Adrenal gland (tissue), 12 donors: ENCODE data around the gene RNF112. TPM values are rescaled to one million over a fixed set of nuclear protein-coding genes. Genes with fewer than 3 reads are reported as not detected.
"Not testable (repeated sequence)": the region's sequence is repeated elsewhere in the genome, so short reads cannot be mapped to it uniquely, and the experiment has no call there.

Experiments
- DNase-seq, 7 donors: peaks; one replicate each; pipeline ENCODE4 v3.0.0-alpha.2; 2019 to 2020
- H3K27ac ChIP-seq, 5 donors: fragments of 200-600 bp; sonication (generic) in 4 of 5; 1 replicate in 3 of 5; 2 replicates in 2 of 5; pipeline versions ENCODE4 v1.5.1 to v1.8.0; 2016 to 2020; ENCODE audit warnings: mild to moderate bottlenecking in 1 of 5
- H3K27me3 ChIP-seq: fragments of 200-600 bp; 2 replicates; pipeline ENCODE4 v1.8.0; 2021
- H3K36me3 ChIP-seq, 2 donors: fragments of 200-600 bp; replicated peaks in 1 of 2; 1 replicate in 1 of 2; 2 replicates in 1 of 2; pipeline versions ENCODE4 v1.5.1 to v1.8.0; 2018 to 2022
- H3K4me1 ChIP-seq, 2 donors: fragments of 200-600 bp; replicated peaks in 1 of 2; 1 replicate in 1 of 2; 2 replicates in 1 of 2; pipeline versions ENCODE4 v1.5.1 to v1.8.0; 2018 to 2021
- H3K4me3 ChIP-seq, 4 donors: fragments of 200-600 bp; sonication (generic) in 3 of 4; one replicate each; pipeline ENCODE4 v1.5.1; 2016 to 2018
- H3K9me3 ChIP-seq, 3 donors: fragments of 200-600 bp; sonication (generic) in 1 of 3; replicated peaks in 1 of 3; 1 replicate in 2 of 3; 2 replicates in 1 of 3; pipeline versions ENCODE4 v1.5.1 to v1.8.0; 2016 to 2021
- POLR2A ChIP-seq, 2 donors: fragments of 450-650 bp; IDR thresholded peaks; one replicate each; pipeline ENCODE4 v1.6.1; 2017; ENCODE audit warnings: antibody characterized with exemption in 2 of 2, mild to moderate bottlenecking in 2 of 2, moderate library complexity in 1 of 2
- WGBS, 4 donors: extraction: QIAGEN DNeasy Blood & Tissue Kit in 2 of 4; methylation state at CpG; one replicate each; pipeline versions ENCODE4 v1.1.5 to v1.1.7; 2013 to 2017; 5-methylcytosine and 5-hydroxymethylcytosine counted together
- intact Hi-C, 2 donors: fragments of 100-400 bp; cut with DNase I; formaldehyde crosslinking; loops; one replicate each; pipeline versions ENCODE4 v1.14.1 to v1.15.0; 2022 to 2023
- polyA plus RNA-seq, 3 donors: library from polyadenylated mRNA; stranded (reverse); fragments of 200-250 nt in 2 of 3; fragments of 350-450 nt in 1 of 3; fragmentation: Illumina TruSeq in 1 of 3; extraction: RNeasy Lipid Tissue Mini Kit (QIAGEN cat#74804) in 1 of 3; gene quantifications; one replicate each; pipeline ENCODE4 v1.2.3, GENCODE V29; 2013 to 2014
- total RNA-seq, 9 donors: library from RNA; depleted of rRNA in 4 of 9; stranded (reverse); fragments of >200 nt in 4 of 9; fragments of 120-200 nt in 1 of 9; fragmentation: NEBNext Ultra II Directional in 1 of 9; extraction: Animal tissue kit (Norgen Biotek cat#: 25700) in 1 of 9; gene quantifications; one replicate each; pipeline versions ENCODE4 v1.1.0 to v1.2.4, GENCODE V29; 2013 to 2023
- TF ChIP-seq, protein P1 (sequence below), 6 experiments: fragments of 450-650 bp in 4 of 6; fragments of 200-600 bp in 2 of 6; sonication (generic) in 1 of 6; IDR thresholded peaks; 1 replicate in 5 of 6; 2 replicates in 1 of 6; pipeline versions ENCODE4 v1.5.1 to v1.8.0; 2016 to 2021; ENCODE audit warnings: antibody characterized with exemption in 6 of 6, mild to moderate bottlenecking in 2 of 6, moderate library complexity in 1 of 6
- donor health status: healthy with polysubstance abuse.
- donor health status: Bipolar disorder and iron deficiency.
- donor health status: DM: yes; HTN: yes; CAD: no.
- donor health status: DM: no; HTN: no; CAD: no.
- donor health status: DM: no; HTN: no; CAD: no.
- donor health status: DM: yes; HTN: yes; CAD: no.

Gene RNF112
- total and polyA plus RNA-seq, 12 donors = 0.88 to 35.6 (median 2.3) TPM; not detected in 1

DNA sequence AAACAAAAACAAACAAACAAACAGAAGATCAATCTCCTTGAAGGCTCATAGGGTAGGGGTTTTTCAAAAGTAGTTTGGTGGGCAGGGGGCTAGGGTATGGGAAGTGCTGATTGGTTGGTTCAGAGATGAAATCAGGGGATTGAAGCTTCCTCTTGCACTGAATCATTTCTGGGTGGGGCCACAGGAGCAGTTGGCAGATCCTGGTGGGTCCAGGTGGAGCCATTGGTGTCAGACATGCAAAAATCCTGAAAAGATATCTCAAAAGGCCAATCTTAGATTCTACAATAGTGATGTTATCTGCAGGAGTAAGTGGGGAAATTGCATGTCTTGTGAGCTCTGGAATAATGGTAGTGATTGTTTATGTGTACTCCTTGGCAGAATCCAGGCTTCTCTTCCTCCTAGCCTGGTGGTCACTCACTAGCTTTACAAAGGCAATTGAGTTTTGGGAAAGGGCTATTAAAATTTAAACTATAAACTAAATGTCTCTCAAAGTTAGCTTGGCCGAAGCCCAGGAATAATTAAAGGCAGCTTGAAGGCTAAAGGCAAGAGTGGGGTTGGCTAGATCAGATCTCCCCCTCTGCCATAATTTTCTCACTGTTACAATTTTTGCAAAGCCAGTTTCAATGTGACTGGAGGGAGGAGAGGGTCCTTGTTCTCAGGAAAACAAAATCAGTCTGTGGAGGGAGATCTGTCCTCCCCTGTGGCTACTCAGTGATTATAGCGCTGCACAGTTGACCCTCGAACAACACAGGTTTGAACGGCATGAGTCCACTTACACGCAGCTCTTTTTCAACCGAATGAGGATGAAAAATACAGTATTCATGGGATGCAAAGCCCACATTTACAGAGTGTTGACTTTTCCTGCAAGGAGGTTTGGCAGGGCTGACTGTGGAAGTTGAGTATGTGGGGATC is 45.2 kb downstream of the RNF112 start:
- Histone ChIP-seq H3K27me3 (no peaks in the 10 kb centered on the region), H3K36me3 (no peaks in the 10 kb centered on the region), H3K9me3 (no peaks in the 10 kb centered on the region), H3K4me1 (peaks cover 9% of the 10 kb centered on the region in 2 donors), H3K27ac (no peak overlapping the region), H3K4me3 (no peak overlapping the region)
- WGBS, 4 donors = 81 to 94% (median 91%) methylated on average over 6 of the region's 6 CpGs
- DNase-seq = peak in 1 of 7 donors; percentile 2
- intact Hi-C loops = no loop called here
- TF ChIP-seq POLR2A (IDR thresholded peaks at IDR 0.05) = no peak
- TF ChIP-seq, protein P1, sequence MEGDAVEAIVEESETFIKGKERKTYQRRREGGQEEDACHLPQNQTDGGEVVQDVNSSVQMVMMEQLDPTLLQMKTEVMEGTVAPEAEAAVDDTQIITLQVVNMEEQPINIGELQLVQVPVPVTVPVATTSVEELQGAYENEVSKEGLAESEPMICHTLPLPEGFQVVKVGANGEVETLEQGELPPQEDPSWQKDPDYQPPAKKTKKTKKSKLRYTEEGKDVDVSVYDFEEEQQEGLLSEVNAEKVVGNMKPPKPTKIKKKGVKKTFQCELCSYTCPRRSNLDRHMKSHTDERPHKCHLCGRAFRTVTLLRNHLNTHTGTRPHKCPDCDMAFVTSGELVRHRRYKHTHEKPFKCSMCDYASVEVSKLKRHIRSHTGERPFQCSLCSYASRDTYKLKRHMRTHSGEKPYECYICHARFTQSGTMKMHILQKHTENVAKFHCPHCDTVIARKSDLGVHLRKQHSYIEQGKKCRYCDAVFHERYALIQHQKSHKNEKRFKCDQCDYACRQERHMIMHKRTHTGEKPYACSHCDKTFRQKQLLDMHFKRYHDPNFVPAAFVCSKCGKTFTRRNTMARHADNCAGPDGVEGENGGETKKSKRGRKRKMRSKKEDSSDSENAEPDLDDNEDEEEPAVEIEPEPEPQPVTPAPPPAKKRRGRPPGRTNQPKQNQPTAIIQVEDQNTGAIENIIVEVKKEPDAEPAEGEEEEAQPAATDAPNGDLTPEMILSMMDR (IDR thresholded peaks at IDR 0.05) = no peak

DNA sequence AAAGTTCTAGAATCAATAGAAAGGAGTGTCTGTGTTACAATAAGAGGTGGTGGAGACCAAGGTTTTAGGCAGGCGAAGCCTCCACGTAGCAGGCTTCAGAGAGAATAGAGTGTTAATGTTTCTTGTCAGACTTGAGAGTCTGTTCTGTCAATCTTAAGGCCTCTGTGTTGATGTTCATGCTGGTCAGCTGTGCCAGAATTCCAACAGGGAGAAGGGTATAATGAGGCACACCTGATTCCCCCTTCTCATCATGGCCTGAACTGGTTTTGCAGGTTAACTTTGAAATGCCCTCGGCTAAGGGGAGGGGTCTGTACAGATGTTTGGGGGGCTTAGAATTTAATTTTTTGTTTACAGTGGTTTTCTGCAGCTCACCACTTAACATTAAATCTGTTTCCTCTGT is 46.0 kb downstream of the RNF112 start:
- intact Hi-C loops = no loop called here
- Histone ChIP-seq H3K27me3 (no peaks in the 10 kb centered on the region), H3K4me3 (no peak overlapping the region), H3K36me3 (no peaks in the 10 kb centered on the region), H3K9me3 (no peaks in the 10 kb centered on the region), H3K27ac (no peak overlapping the region), H3K4me1 (peaks cover 9 to 10% of the 10 kb centered on the region in 2 donors)
- WGBS, 4 donors = 85 to 95% (median 86%) methylated on average over 3 of the region's 3 CpGs
- TF ChIP-seq POLR2A (IDR thresholded peaks at IDR 0.05) = no peak
- TF ChIP-seq, protein P1 (IDR thresholded peaks at IDR 0.05) = no peak
- DNase-seq = peak in 1 of 7 donors; percentile 21

DNA sequence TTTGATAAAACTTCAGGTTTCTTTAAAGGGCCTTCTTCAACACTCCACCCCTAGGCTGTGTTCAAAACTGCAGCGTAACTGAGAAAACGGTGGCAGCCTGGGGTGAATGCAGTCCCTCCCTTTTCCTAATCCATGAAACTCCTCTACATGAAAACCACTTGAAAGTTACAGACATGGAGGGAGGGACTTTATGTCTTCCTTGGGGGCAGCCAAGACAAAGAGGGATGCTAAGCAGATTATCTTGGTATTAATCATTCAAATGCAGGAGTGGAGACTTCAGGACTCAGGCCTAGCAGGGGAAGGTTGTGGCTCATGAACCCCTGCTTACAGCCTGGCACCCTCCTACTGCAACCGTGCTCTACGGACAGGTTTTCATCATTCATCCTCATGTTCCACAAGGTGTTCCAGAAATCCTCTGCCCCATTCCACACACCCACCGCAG is 46.8 kb downstream of the RNF112 start:
- Histone ChIP-seq H3K27ac (no peak overlapping the region), H3K9me3 (no peaks in the 10 kb centered on the region), H3K4me3 (no peak overlapping the region), H3K27me3 (no peaks in the 10 kb centered on the region), H3K4me1 (peaks cover 9 to 10% of the 10 kb centered on the region in 2 donors), H3K36me3 (no peaks in the 10 kb centered on the region)
- intact Hi-C loops = no loop called here
- TF ChIP-seq, protein P1 (IDR thresholded peaks at IDR 0.05) = no peak
- no peak for TF ChIP-seq POLR2A (IDR thresholded peaks at IDR 0.05)
- 79 to 90% (median 87%) methylated on average over 5 of the region's 5 CpGs for WGBS, 4 donors
- peak in 1 of 7 donors; percentile 23 for DNase-seq

DNA sequence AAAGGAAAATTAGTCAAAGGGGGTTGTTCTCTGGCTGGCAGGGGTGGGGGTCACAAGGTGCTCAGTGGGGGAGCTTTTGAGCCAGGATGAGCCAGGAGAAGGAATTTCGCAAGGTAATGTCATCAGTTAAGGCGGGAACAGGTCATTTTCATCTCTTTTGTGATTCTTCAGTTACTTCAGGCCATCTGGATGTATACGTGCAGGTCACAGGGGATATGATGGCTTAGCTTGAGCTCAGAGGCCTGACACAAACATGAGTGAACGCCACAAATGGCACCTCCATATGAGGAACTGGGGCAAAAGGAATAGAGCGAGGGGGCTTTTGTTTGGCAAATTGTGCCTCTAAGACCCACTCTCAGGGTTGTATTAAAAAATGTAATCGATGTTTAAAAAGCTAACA is 47.4 kb downstream of the RNF112 start:
- DNase-seq, H3K36me3 ChIP-seq, intact Hi-C loops, H3K27me3 ChIP-seq, H3K9me3 ChIP-seq, H3K27ac ChIP-seq, H3K4me3 ChIP-seq: not testable (repeated sequence)
- WGBS, 4 donors = 91 to 97% (median 94%) methylated on average over 6 of the region's 6 CpGs
- peaks cover 9 to 10% of the 10 kb centered on the region in 2 donors for H3K4me1 ChIP-seq

DNA sequence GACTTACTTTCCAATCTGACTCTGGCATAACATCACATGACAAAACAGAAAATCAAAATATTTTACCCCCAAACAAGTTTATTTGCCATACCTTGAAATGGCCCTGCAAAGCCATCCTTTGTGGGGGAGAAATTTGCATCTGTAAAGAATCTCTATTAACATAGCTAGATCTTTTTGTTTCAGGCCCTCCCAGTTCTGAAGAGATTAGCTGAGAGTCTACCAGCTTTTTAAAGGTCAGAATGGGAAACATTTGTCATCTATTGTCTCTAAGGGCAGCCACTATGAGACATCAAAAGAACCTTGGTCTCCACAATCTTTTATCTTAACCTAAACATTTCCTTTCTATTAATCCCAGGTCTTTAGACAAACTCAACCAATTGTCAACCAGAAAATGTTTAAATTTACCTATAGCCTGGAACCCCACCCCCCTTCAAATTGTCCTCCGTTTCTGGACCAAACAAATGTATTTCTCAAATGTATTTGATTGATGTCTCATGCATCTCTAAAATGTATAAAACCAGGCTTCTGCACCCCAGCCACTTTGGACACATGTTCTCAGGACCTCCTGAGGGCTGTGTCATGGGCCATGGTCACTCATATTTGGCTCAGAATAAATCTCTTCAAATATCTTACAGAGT is 48.1 kb downstream of the RNF112 start:
- H3K36me3 ChIP-seq, H3K27me3 ChIP-seq, intact Hi-C loops, H3K9me3 ChIP-seq, H3K4me3 ChIP-seq: not testable (repeated sequence)
- WGBS, 4 donors = 67 to 83% (median 71%) methylated on average over 1 of the region's 1 CpG
- peak overlapping the region in 1 of 5 donors; percentile 37 for H3K27ac ChIP-seq
- peak in 2 of 7 donors; percentile 4 to 10 for DNase-seq
- H3K4me1 ChIP-seq = peaks cover 9 to 10% of the 10 kb centered on the region in 2 donors
